GM12872 (cell line): Measurements from ENCODE around the gene FAM171A1.

ENCODE experiments used
- CTCF ChIP-seq: IDR thresholded peaks from 3 replicates; pipeline ENCODE4 v1.5.1; 2011; ENCODE audit warnings: low read depth, mild to moderate bottlenecking, low read length, moderate library complexity; ENCODE audit not compliant: insufficient read depth

The FAM171A1 gene

DNA sequence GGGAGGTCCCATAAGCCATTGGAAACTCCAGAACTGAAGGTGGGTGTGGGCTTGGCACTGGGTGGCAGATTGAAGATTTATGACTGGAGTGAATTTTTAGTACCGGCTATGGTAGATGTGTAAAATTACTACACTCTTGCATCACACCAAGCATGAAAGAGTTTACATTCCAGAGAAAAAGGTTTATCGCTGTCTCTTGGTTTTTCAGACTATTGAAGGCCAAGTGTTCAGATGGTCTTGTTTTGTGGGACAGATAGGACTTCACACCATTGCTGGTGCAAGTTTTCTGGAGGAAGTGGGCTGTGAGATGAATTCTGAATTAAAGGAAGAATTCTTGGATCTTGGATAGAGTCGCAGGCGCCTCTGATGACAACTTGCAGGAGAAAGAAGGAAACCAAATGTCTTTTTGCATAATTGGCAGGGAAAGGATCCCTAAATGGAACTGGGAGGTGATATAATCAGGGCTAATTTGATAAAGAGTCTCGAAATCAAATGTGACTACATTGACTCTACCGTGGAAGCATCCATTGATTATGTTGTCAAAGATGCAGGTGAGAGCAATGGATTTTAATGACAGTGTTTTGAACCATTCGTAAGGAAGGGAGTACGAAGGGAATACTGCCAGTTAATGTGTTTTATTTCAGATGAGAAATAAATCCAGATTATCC, 188.4 kb downstream of the FAM171A1 start:
- no peak for TF ChIP-seq CTCF

DNA sequence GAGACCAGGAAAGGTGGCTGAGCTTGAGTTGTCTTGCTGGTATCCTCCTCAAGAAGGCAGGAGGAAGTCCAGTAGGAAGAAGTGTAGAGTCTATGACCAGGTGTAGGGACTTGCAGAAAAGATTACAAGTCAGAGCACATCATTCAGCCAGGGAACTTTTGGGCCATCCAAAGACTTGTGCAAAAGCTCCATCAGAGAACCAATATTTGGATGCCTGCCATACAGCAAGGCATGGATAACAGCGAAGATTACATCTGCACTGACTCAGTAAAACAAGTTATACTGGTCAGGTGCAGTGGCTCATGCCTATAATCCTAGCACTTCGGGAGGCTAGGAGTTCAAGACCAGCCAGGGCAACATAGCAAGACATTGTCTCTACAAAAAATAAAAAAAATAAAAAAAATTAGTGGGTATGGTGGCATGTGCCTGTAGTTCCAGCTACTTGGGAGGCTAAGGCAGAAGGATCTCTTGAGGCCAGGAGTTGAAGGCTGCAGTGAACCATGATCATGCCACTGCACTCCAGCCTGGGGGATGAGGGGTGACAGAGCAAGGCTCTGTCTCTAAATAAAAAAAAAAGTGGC, 189.4 kb downstream of the FAM171A1 start:
- TF ChIP-seq CTCF, result no peak

- TF ChIP-seq CTCF, result no peak
These were observed 190.4 kb downstream of the FAM171A1 start for GRCh38 chr10:15180736-15181135.

- no peak for TF ChIP-seq CTCF
These were observed 194.8 kb downstream of the FAM171A1 start for GRCh38 chr10:15176269-15176668.

DNA sequence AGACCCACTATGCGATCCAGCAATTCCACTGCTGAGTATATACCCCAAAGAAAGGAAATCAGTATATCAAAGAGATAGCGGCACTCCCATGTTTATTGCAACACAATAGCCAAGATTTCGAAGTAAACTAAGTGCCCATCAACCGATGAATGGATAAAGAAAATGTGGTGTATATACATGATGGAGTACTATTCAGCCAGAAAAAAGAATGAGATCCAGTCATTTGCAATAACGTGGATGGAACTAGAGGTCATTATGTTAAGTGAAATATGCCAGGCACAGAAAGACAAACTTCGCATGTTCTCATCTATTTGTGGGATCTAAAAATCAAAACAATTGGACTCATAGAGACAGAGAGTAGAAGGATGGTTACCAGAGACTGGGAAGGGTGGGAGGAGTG, 195.5 kb downstream of the FAM171A1 start:
- TF ChIP-seq CTCF, result no peak

- TF ChIP-seq CTCF, result no peak
These were observed 198.7 kb downstream of the FAM171A1 start for GRCh38 chr10:15172306-15172840.

GRCh38 chr10:15169555-15170401, 201.3 kb downstream of the FAM171A1 start:
- TF ChIP-seq CTCF, result no peak
